MM.1S (cell line): Measurements from ENCODE around the gene PSMD3.

Experiments
- DNase-seq: peaks from one replicate; pipeline ENCODE4 v3.0.0-alpha.2; 2015
- H2AFZ ChIP-seq: fragments of 300-600 bp; sonication (generic); 2 replicates; pipeline ENCODE4 v1.6.0; 2016; ENCODE audit warnings: antibody characterized with exemption, low read length
- H3F3A ChIP-seq: fragments of 300-600 bp; sonication (generic); 2 replicates; pipeline ENCODE4 v1.6.1; 2016; ENCODE audit warnings: mild to moderate bottlenecking, antibody characterized with exemption, low read length, moderate library complexity, mixed read lengths; ENCODE audit not compliant: insufficient read depth
- H3K27ac ChIP-seq: fragments of 300-600 bp; sonication (generic); 2 replicates; pipeline ENCODE4 v1.5.1; 2016; ENCODE audit warnings: mild to moderate bottlenecking, low read length
- H3K27me3 ChIP-seq: fragments of 300-600 bp; sonication (generic); replicated peaks from 2 replicates; pipeline ENCODE4 v1.6.0; 2016; ENCODE audit warnings: low read length; ENCODE audit not compliant: insufficient read depth
- H3K36me3 ChIP-seq: fragments of 300-600 bp; sonication (generic); replicated peaks from 2 replicates; pipeline ENCODE4 v1.6.1; 2016; ENCODE audit warnings: mild to moderate bottlenecking, low read length, mixed read lengths; ENCODE audit not compliant: insufficient read depth
- H3K4me1 ChIP-seq: fragments of 300-600 bp; sonication (generic); 2 replicates; pipeline ENCODE4 v1.6.1; 2016; ENCODE audit warnings: low read length, mixed read lengths
- H3K4me2 ChIP-seq: fragments of 300-600 bp; sonication (generic); 2 replicates; pipeline ENCODE4 v1.6.0; 2016; ENCODE audit warnings: low read depth, low read length
- H3K4me3 ChIP-seq: fragments of 300-600 bp; sonication (generic); 2 replicates; pipeline ENCODE4 v1.5.1; 2016; ENCODE audit warnings: low read length, mixed read lengths
- H3K79me2 ChIP-seq: fragments of 300-600 bp; sonication (generic); 2 replicates; pipeline ENCODE4 v1.6.1; 2016; ENCODE audit warnings: mixed run types, low read length, mixed read lengths
- H3K9ac ChIP-seq: fragments of 300-600 bp; sonication (generic); 2 replicates; pipeline ENCODE4 v1.6.1; 2016; ENCODE audit warnings: low read length, mixed read lengths
- H3K9me2 ChIP-seq: fragments of 300-600 bp; sonication (generic); replicated peaks from 2 replicates; pipeline ENCODE4 v1.6.1; 2016; ENCODE audit warnings: mild to moderate bottlenecking, low read length, mixed read lengths; ENCODE audit not compliant: insufficient read depth
- H3K9me3 ChIP-seq: fragments of 300-600 bp; sonication (generic); replicated peaks from 2 replicates; pipeline ENCODE4 v1.6.1; 2016; ENCODE audit warnings: mild to moderate bottlenecking, low read length, mixed read lengths; ENCODE audit not compliant: insufficient read depth
- H4K20me1 ChIP-seq: fragments of 300-600 bp; sonication (generic); 2 replicates; pipeline ENCODE4 v1.6.1; 2016; ENCODE audit warnings: mild to moderate bottlenecking, low read length, moderate library complexity, mixed read lengths; ENCODE audit not compliant: insufficient read depth
- CTCF ChIP-seq: fragments of 300-600 bp; sonication (generic); IDR thresholded peaks from 2 replicates; pipeline ENCODE4 v1.5.1; 2016; ENCODE audit warnings: antibody characterized with exemption, low read length, mixed read lengths
- EZH2 ChIP-seq: fragments of 300-600 bp; sonication (generic); optimal IDR thresholded peaks from 2 replicates; pipeline ENCODE3; 2017; ENCODE audit warnings: low read depth, mild to moderate bottlenecking, antibody characterized with exemption, low read length, mixed read lengths
- EZH2phosphoT487 ChIP-seq: fragments of 300-600 bp; sonication (generic); IDR thresholded peaks from 2 replicates; pipeline ENCODE4 v1.6.1; 2018; ENCODE audit warnings: antibody characterized with exemption, low read length

The PSMD3 gene

GRCh38 chr17:40032322-40033320 is 52.0 kb downstream of the PSMD3 start:
- Histone ChIP-seq H3K79me2 (no peaks in the 10 kb centered on the region), H3K4me3 (no peak overlapping the region), H3K9me2 (no peaks in the 10 kb centered on the region), H3K4me2 (no peak overlapping the region), H3K27ac (no peak overlapping the region), H3K9me3 (no peaks in the 10 kb centered on the region), H3K36me3 (no peaks in the 10 kb centered on the region), H4K20me1 (no peaks in the 10 kb centered on the region), H3K9ac (no peak overlapping the region), H3F3A (0 out of 2 replicates have a peak, but pooled peaks cover 2% of the 10 kb centered on the region), H3K27me3 (no peaks in the 10 kb centered on the region), H3K4me1 (no peaks in the 10 kb centered on the region), H2AFZ (no peak overlapping the region)
- DNase-seq = no peak
- TF ChIP-seq EZH2 = no peak
- TF ChIP-seq CTCF = no peak

GRCh38 chr17:40033339-40033738 is 52.7 kb downstream of the PSMD3 start:
- Histone ChIP-seq H3K9me3 (no peaks in the 10 kb centered on the region), H3F3A (no peaks in the 10 kb centered on the region), H3K79me2 (no peaks in the 10 kb centered on the region), H3K4me1 (no peaks in the 10 kb centered on the region), H4K20me1 (no peaks in the 10 kb centered on the region), H3K9me2 (no peaks in the 10 kb centered on the region), H3K4me2 (no peak overlapping the region), H3K4me3 (no peak overlapping the region), H3K27me3 (no peaks in the 10 kb centered on the region), H2AFZ (no peak overlapping the region), H3K27ac (no peak overlapping the region), H3K36me3 (no peaks in the 10 kb centered on the region), H3K9ac (no peak overlapping the region)
- TF ChIP-seq EZH2 (no peak), CTCF (no peak), EZH2phosphoT487 (no peak)
- DNase-seq = no peak

GRCh38 chr17:40034426-40035161 is 54.0 kb downstream of the PSMD3 start:
- DNase-seq = no peak
- Histone ChIP-seq H3K9me3 (no peaks in the 10 kb centered on the region), H3K27me3 (no peaks in the 10 kb centered on the region), H3K4me2 (no peak overlapping the region), H3K79me2 (no peaks in the 10 kb centered on the region), H3K9ac (no peak overlapping the region), H3K36me3 (no peaks in the 10 kb centered on the region), H3K9me2 (no peaks in the 10 kb centered on the region), H3F3A (no peaks in the 10 kb centered on the region), H3K4me3 (no peak overlapping the region), H2AFZ (no peak overlapping the region), H3K27ac (no peak overlapping the region), H4K20me1 (no peaks in the 10 kb centered on the region), H3K4me1 (no peaks in the 10 kb centered on the region)
- TF ChIP-seq EZH2phosphoT487 = no peak
- TF ChIP-seq CTCF = no peak
- no peak for TF ChIP-seq EZH2
